Gastroesophageal sphincter (tissue), 4 donors: Measurements from ENCODE around the gene NELFCD. TPM values are rescaled to one million over a fixed set of nuclear protein-coding genes. Genes with fewer than 3 reads are reported as not detected.

Experiments used
- ATAC-seq: fragments of 150-250 bp; one replicate; pipeline ENCODE4 v1.9.1; 2016; ENCODE audit warnings: mild to moderate bottlenecking, moderate library complexity
- H3K27ac ChIP-seq, 4 donors: fragments of 200-600 bp; sonication (generic) in 3 of 4; 1 replicate in 3 of 4; 2 replicates in 1 of 4; pipeline ENCODE4 v1.5.1; 2016 to 2019
- H3K27me3 ChIP-seq: fragments of 200-600 bp; sonication (generic); one replicate; pipeline ENCODE4 v1.5.1; 2019
- H3K36me3 ChIP-seq, 2 donors: fragments of 200-600 bp; sonication (generic); one replicate each; pipeline ENCODE4 v1.5.1; 2019; ENCODE audit warnings: control low read depth in 1 of 2
- H3K4me1 ChIP-seq, 3 donors: fragments of 200-600 bp; sonication (generic); 1 replicate in 2 of 3; 2 replicates in 1 of 3; pipeline ENCODE4 v1.5.1; 2016 to 2019; ENCODE audit warnings: control low read depth in 2 of 3
- H3K4me3 ChIP-seq, 2 donors: fragments of 200-600 bp; sonication (generic); one replicate each; pipeline ENCODE4 v1.5.1; 2019; ENCODE audit warnings: mild to moderate bottlenecking in 1 of 2, moderate library complexity in 1 of 2
- H3K9me3 ChIP-seq, 3 donors: fragments of 200-600 bp; sonication (generic); one replicate each; pipeline ENCODE4 v1.5.1; 2017 to 2019; ENCODE audit warnings: control low read depth in 2 of 3
- CTCF ChIP-seq, 4 experiments: fragments of 200-600 bp in 2 of 4; fragments of 450-650 bp in 2 of 4; sonication (generic) in 1 of 4; IDR thresholded peaks; one replicate each; pipeline ENCODE4 v1.5.1; 2017 to 2019; ENCODE audit warnings: antibody characterized with exemption in 4 of 4, mild to moderate bottlenecking in 2 of 4, moderate library complexity in 2 of 4
- EP300 ChIP-seq: sonication (generic); formaldehyde crosslinking; IDR thresholded peaks from one replicate; pipeline ENCODE4 v1.6.1; 2017; ENCODE audit warnings: antibody characterized with exemption, mild to moderate bottlenecking
- POLR2A ChIP-seq, 2 donors: fragments of 450-650 bp; IDR thresholded peaks; one replicate each; pipeline ENCODE4 v1.6.1; 2017; ENCODE audit warnings: antibody characterized with exemption in 2 of 2, mild to moderate bottlenecking in 2 of 2, moderate library complexity in 1 of 2
- POLR2AphosphoS5 ChIP-seq: sonication (generic); formaldehyde crosslinking; IDR thresholded peaks from one replicate; pipeline ENCODE4 v1.6.1; 2017; ENCODE audit warnings: antibody characterized with exemption
- WGBS, 2 donors: methylation state at CpG; one replicate each; pipeline ENCODE4 v1.1.5; 2018; ENCODE audit warnings: low coverage in 1 of 2; 5-methylcytosine and 5-hydroxymethylcytosine counted together
- total RNA-seq, 4 donors: library from RNA; depleted of rRNA; stranded (reverse); fragments of >200 nt; gene quantifications; one replicate each; pipeline ENCODE4 v1.1.0, GENCODE V29; 2016

The NELFCD gene
- total RNA-seq, 4 donors from 2014 or later, result 26.5 to 48.6 (median 36.1) TPM

GRCh38 chr20:58965270-58966064 is 15.6 kb upstream of the NELFCD start:
- Histone ChIP-seq H3K36me3 (no peaks in the 10 kb centered on the region), H3K27ac (no peak overlapping the region), H3K4me1 (no peaks in the 10 kb centered on the region), H3K9me3 (peaks cover 0 to 6% (median 0%) of the 10 kb centered on the region in 3 donors), H3K27me3 (no peaks in the 10 kb centered on the region), H3K4me3 (no peak overlapping the region)
- TF ChIP-seq POLR2A (IDR thresholded peaks at IDR 0.05) (no peak), EP300 (no peak), CTCF (IDR thresholded peaks at IDR 0.05) (no peak), POLR2AphosphoS5 (no peak)
- no peak for ATAC-seq
- WGBS, 2 donors, result 65 to 80% methylated on average over 2 to 5 of the region's 14 CpGs

- ATAC-seq, result no peak
- TF ChIP-seq POLR2A (IDR thresholded peaks at IDR 0.05), result no peak
- no peak for TF ChIP-seq EP300
- TF ChIP-seq POLR2AphosphoS5, result no peak
- TF ChIP-seq CTCF (IDR thresholded peaks at IDR 0.05), result no peak
- WGBS, 2 donors, result 85% methylated on average over 2 of the region's 10 CpGs; no CpG with 5 or more reads in 1 of the 2 donors
These were observed 13.2 kb upstream of the NELFCD start for GRCh38 chr20:58967652-58968429.

GRCh38 chr20:58969439-58969838 is 11.6 kb upstream of the NELFCD start:
- Histone ChIP-seq H3K27ac (no peak overlapping the region), H3K36me3 (no peaks in the 10 kb centered on the region), H3K9me3 (peaks cover 0 to 8% (median 0%) of the 10 kb centered on the region in 3 donors), H3K27me3 (no peaks in the 10 kb centered on the region), H3K4me1 (no peaks in the 10 kb centered on the region), H3K4me3 (no peak overlapping the region)
- no peak for ATAC-seq
- TF ChIP-seq POLR2AphosphoS5 (no peak), EP300 (no peak), POLR2A (IDR thresholded peaks at IDR 0.05) (no peak), CTCF (IDR thresholded peaks at IDR 0.05) (no peak)
- WGBS, 2 donors, result 67 to 100% methylated on average over 1 to 2 of the region's 2 CpGs

More at GRCh38 chr20:58967652-58968429, 13.2 kb upstream of the NELFCD start:
- H3K36me3 ChIP-seq, result no peaks in the 10 kb centered on the region
- H3K4me1 ChIP-seq, result no peaks in the 10 kb centered on the region
- peaks cover 0 to 6% (median 0%) of the 10 kb centered on the region in 3 donors for H3K9me3 ChIP-seq
- H3K4me3 ChIP-seq, result no peak overlapping the region
- H3K27ac ChIP-seq, result no peak overlapping the region
- no peaks in the 10 kb centered on the region for H3K27me3 ChIP-seq

- 80 to 86% methylated on average over 1 of the region's 1 CpG for WGBS, 2 donors
- Histone ChIP-seq H3K4me1 (no peaks in the 10 kb centered on the region), H3K9me3 (peaks cover 0 to 15% (median 0%) of the 10 kb centered on the region in 3 donors), H3K27ac (no peak overlapping the region), H3K27me3 (no peaks in the 10 kb centered on the region), H3K4me3 (no peak overlapping the region), H3K36me3 (no peaks in the 10 kb centered on the region)
- no peak for TF ChIP-seq POLR2A (IDR thresholded peaks at IDR 0.05)
- TF ChIP-seq CTCF (IDR thresholded peaks at IDR 0.05), result no peak
- no peak for TF ChIP-seq POLR2AphosphoS5
- TF ChIP-seq EP300, result no peak
- ATAC-seq, result no peak
These were observed 10.9 kb upstream of the NELFCD start for GRCh38 chr20:58970146-58970545.
